Mesendoderm (in vitro differentiated cells): Measurements from ENCODE around the gene TMEM238L. TPM values are rescaled to one million over a fixed set of nuclear protein-coding genes. Genes with fewer than 3 reads are reported as not detected.
"Not testable (repeated sequence)": the region's sequence is repeated elsewhere in the genome, so short reads cannot be mapped to it uniquely, and the experiment has no call there.

Source experiments
- DNase-seq: peaks from one replicate; pipeline ENCODE4 v3.0.0; 2013
- H2AK5ac ChIP-seq: 2 replicates; pipeline ENCODE4 v1.6.1; 2013; ENCODE audit warnings: low read length, inconsistent platforms
- H2BK120ac ChIP-seq: 2 replicates; pipeline ENCODE4 v1.6.1; 2013; ENCODE audit warnings: low read depth, mild to moderate bottlenecking, low read length, moderate library complexity, mixed read lengths
- H2BK15ac ChIP-seq: replicated peaks from 2 replicates; pipeline ENCODE4 v1.6.1; 2013; ENCODE audit warnings: low read depth, mild to moderate bottlenecking, moderate library complexity
- H2BK5ac ChIP-seq: 2 replicates; pipeline ENCODE4 v1.6.1; 2013; ENCODE audit warnings: low read length, inconsistent platforms
- H3K18ac ChIP-seq: 2 replicates; pipeline ENCODE4 v1.6.1; 2013; ENCODE audit warnings: mild to moderate bottlenecking, low read length, mixed read lengths
- H3K23ac ChIP-seq: one replicate; pipeline ENCODE4 v1.6.1; 2013; ENCODE audit warnings: low read length
- H3K27ac ChIP-seq: 2 replicates; pipeline ENCODE4 v1.5.1; 2013; ENCODE audit warnings: low read depth, mild to moderate bottlenecking, inconsistent platforms, low read length, moderate library complexity
- H3K27me3 ChIP-seq: 2 replicates; pipeline ENCODE4 v1.6.1; 2013; ENCODE audit warnings: low read length, control low read depth, mild to moderate bottlenecking, inconsistent platforms; ENCODE audit not compliant: insufficient read depth, poor library complexity
- H3K36me3 ChIP-seq: 2 replicates; pipeline ENCODE4 v1.6.1; 2013; ENCODE audit warnings: low read length, inconsistent platforms; ENCODE audit not compliant: control insufficient read depth, insufficient read depth
- H3K4ac ChIP-seq: one replicate; pipeline ENCODE4 v1.6.1; 2013; ENCODE audit warnings: low read depth, mild to moderate bottlenecking, low read length, moderate library complexity
- H3K4me1 ChIP-seq: 2 replicates; pipeline ENCODE4 v1.6.1; 2013; ENCODE audit warnings: low read depth, low read length, inconsistent platforms; ENCODE audit not compliant: control insufficient read depth
- H3K4me2 ChIP-seq: 2 replicates; pipeline ENCODE4 v1.6.1; 2013; ENCODE audit warnings: low read length
- H3K4me3 ChIP-seq: 2 replicates; pipeline ENCODE4 v1.5.1; 2013; ENCODE audit warnings: mild to moderate bottlenecking, low read length
- H3K56ac ChIP-seq: one replicate; pipeline ENCODE4 v1.6.1; 2013; ENCODE audit warnings: low read length
- H3K79me1 ChIP-seq: 2 replicates; pipeline ENCODE4 v1.6.1; 2013; ENCODE audit warnings: low read length, inconsistent platforms
- H3K79me2 ChIP-seq: 2 replicates; pipeline ENCODE4 v1.6.1; 2013; ENCODE audit warnings: mild to moderate bottlenecking, low read length; ENCODE audit not compliant: control insufficient read depth, insufficient read depth
- H3K9ac ChIP-seq: 2 replicates; pipeline ENCODE4 v1.6.1; 2013; ENCODE audit warnings: low read length, inconsistent platforms
- H4K5ac ChIP-seq: one replicate; pipeline ENCODE4 v1.6.1; 2013; ENCODE audit warnings: low read length
- H4K8ac ChIP-seq: one replicate; pipeline ENCODE4 v1.6.1; 2013; ENCODE audit warnings: low read depth, mild to moderate bottlenecking, control low read depth, low read length, moderate library complexity
- WGBS: extraction: QIAGEN DNeasy Blood & Tissue Kit; methylation state at CpG from one replicate; pipeline ENCODE4 v1.1.7; 2013; ENCODE audit warnings: low lambda C conversion rate, missing lambda C conversion rate; ENCODE audit not compliant: insufficient coverage; ENCODE audit errors: extremely low coverage; 5-methylcytosine and 5-hydroxymethylcytosine counted together
- polyA plus RNA-seq, 2 experiments: library from polyadenylated mRNA; stranded (reverse); fragments of 200-250 nt; gene quantifications; one replicate each; pipeline ENCODE4 v1.2.3, GENCODE V29; 2013

Gene TMEM238L, protein sequence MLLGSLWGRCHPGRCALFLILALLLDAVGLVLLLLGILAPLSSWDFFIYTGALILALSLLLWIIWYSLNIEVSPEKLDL
- polyA plus RNA-seq (2013, experiment 1 of 2): not detected
- polyA plus RNA-seq (2013, experiment 2 of 2): not detected

DNA sequence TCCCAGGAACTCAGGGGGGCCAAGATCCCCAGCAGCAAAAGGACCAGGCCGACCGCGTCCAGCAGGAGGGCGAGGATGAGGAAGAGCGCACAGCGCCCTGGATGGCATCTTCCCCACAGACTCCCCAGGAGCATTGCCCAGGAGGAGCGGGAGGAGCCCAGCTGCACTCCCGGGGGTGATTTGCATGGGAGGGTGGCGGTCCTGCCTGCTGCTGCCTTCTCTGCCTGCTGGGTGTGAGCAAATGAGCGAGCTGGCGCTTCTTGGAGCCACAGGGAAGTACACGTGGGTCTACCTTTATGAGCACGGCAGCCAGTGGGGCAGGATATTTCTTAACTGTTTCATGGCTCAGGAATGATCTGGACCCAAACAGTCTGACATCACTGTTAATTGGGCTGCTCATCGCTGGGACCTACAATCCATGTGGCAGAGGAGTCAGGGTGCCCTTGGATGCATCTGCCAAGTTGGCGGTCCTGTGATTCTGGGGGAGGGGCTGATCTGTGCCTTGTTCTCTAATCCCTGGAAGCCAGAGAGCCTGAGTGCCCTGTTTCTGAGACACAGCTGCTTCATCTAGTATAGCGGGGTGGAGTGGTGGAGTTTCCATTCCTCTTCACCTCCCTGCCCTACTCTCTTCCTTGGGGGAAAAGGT is at the start of gene TMEM238L:
TMEM238L (minus strand) TSS at position 270 of the 646 bp plus-strand sequence; CDS start at position 134, 136 bp downstream.
- H2BK120ac ChIP-seq: no peak within 1 kb of the TSS

DNA sequence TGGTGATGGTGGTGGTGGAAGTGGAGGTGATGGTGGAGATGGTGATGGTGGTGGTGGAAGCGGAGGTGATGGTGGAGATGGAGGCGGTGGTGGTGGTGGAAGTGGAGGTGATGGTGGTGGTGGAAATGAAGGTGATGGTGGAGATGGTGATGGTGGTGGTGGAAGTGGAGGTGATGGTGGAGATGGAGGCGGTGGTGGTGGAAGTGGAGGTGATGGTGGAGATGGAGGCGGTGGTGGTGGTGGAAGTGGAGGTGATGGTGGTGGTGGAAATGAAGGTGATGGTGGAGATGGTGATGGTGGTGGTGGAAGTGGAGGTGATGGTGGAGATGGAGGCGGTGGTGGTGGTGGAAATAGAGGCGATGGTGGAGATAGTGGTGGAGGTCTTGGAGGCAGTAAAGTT is 42.7 kb upstream of the TMEM238L start:
- not testable (repeated sequence) for H2BK120ac ChIP-seq, H3K4me3 ChIP-seq, H3K56ac ChIP-seq, H3K23ac ChIP-seq, H3K27me3 ChIP-seq, H3K9ac ChIP-seq, H3K4me1 ChIP-seq, H2BK15ac ChIP-seq, H3K27ac ChIP-seq, H3K79me1 ChIP-seq, H4K8ac ChIP-seq, H4K5ac ChIP-seq, DNase-seq, H3K79me2 ChIP-seq, H3K18ac ChIP-seq, H3K36me3 ChIP-seq, H3K4me2 ChIP-seq, H2BK5ac ChIP-seq, H3K4ac ChIP-seq, H2AK5ac ChIP-seq
- no CpG with 5 or more reads among the region's 6 CpGs for WGBS

More for the DNA sequence above, at the start of gene TMEM238L:
- no peak for DNase-seq
- Histone ChIP-seq H4K8ac (no peak within 1 kb of the TSS), H3K18ac (no peak within 1 kb of the TSS), H3K36me3 (no peaks in the 10 kb centered on the region), H2BK5ac (no peak within 1 kb of the TSS), H3K4me1 (no peaks in the 10 kb centered on the region), H2BK15ac (no peak within 1 kb of the TSS), H3K4me3 (no peak within 1 kb of the TSS), H3K9ac (no peak within 1 kb of the TSS), H3K27ac (no peak within 1 kb of the TSS), H3K56ac (no peak within 1 kb of the TSS), H3K4me2 (no peak within 1 kb of the TSS), H4K5ac (no peak within 1 kb of the TSS), H3K79me1 (no peaks in the 10 kb centered on the region), H3K27me3 (no peaks in the 10 kb centered on the region), H2AK5ac (no peak within 1 kb of the TSS), H3K79me2 (no peaks in the 10 kb centered on the region), H3K4ac (no peak within 1 kb of the TSS), H3K23ac (no peak within 1 kb of the TSS)
- WGBS: no CpG with 5 or more reads among the region's 16 CpGs

DNA sequence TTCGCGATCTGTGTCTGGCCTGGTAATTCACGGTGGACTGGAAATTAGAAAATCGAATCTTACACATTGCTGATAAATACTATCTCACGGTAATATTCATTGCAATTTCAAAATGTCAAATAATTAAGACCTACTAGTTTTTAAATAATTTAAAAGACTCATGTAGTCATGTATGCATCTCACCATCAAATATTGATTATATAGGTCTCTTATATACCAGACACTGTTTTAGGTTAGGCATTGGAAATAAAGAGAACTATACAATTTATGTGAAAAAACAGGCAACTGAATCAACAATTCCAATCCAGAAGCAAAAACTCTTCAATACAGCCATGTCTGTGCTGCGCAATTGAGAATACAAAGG is 41.5 kb upstream of the TMEM238L start:
- Histone ChIP-seq H4K8ac (no peak overlapping the region), H2BK5ac (no peak overlapping the region), H3K4ac (no peak overlapping the region), H3K79me1 (no peaks in the 10 kb centered on the region), H3K56ac (no peak overlapping the region), H2BK120ac (no peak overlapping the region), H3K23ac (no peak overlapping the region), H4K5ac (no peak overlapping the region), H3K79me2 (no peaks in the 10 kb centered on the region), H3K9ac (no peak overlapping the region), H2AK5ac (no peak overlapping the region), H3K27ac (no peak overlapping the region), H3K36me3 (no peaks in the 10 kb centered on the region), H3K4me1 (peaks cover 7% of the 10 kb centered on the region), H3K4me3 (no peak overlapping the region), H2BK15ac (no peak overlapping the region), H3K18ac (no peak overlapping the region), H3K27me3 (no peaks in the 10 kb centered on the region), H3K4me2 (no peak overlapping the region)
- DNase-seq: no peak
- WGBS: no CpG with 5 or more reads among the region's 6 CpGs

DNA sequence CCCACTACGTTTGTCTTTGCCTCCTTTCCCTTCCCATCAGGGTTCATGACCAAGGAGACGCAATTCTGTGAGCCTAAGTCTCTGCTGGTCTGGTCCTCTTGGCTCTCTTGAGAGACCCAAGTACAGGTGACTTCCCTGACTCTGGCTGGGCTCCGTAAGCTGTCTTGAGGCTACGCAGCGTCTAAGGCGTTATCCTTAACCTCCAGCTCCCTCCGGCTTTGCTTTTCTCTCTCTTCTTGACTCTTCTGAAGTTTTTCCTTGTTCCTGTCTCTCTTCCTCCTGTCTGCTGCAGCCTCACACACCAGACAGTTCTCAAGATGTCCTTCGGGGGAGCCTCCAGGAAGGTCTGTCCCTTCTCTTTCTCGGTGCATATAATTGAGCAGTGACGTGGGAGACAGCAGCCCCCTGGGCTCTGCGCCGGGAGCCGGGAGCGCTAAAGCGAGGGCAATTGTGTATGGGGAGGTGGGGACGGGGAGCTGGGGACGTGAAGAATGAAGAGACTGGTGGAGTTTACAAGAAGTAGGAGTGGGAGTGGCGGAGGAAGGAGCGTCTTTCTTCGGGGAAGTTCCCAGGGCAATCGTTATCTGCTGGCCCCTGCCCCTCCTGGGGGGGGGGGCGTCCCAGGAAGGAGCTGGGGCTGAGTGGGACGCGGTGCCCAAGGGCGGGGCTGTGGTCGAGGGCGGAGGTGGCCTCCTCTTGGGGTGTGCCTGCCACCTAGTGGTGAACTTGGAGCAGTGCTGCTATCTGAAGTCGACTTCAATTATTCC is 40.9 kb upstream of the TMEM238L start:
- Histone ChIP-seq H2BK15ac (no peak overlapping the region), H3K4me2 (peak overlapping the region; percentile 98), H3K4ac (no peak overlapping the region), H3K23ac (no peak overlapping the region), H2AK5ac (no peak overlapping the region), H3K56ac (peak overlapping the region; percentile 86), H3K79me2 (no peaks in the 10 kb centered on the region), H2BK5ac (no peak overlapping the region), H3K9ac (peak overlapping the region; percentile 71), H3K36me3 (no peaks in the 10 kb centered on the region), H3K79me1 (no peaks in the 10 kb centered on the region), H3K4me1 (peaks cover 7% of the 10 kb centered on the region), H3K27ac (no peak overlapping the region), H3K18ac (no peak overlapping the region), H3K4me3 (peak overlapping the region; percentile 58), H4K8ac (no peak overlapping the region), H4K5ac (no peak overlapping the region), H3K27me3 (no peaks in the 10 kb centered on the region), H2BK120ac (no peak overlapping the region)
- WGBS: no CpG with 5 or more reads among the region's 28 CpGs
- peak; percentile 83 for DNase-seq

DNA sequence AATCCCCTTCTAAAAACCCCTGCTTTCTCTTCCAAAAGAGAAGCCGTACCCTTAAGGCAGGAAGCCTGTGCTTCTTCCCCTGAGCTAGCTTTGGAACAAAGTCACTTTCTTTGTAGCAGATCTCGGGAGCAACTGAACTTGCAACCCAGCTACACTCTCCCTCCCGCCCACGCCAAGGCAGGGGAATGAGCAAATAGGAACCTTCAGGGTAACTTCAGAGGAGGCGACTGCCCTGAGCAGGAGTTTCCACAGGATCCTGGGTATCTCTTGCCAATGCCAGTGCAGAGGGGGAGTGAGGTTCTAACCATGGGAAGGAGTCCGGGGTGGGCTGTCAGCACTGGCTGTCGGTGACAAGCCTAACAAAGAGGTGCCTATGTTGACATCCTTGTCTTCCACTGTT is 39.9 kb upstream of the TMEM238L start:
- Histone ChIP-seq H2BK5ac (no peak overlapping the region), H3K4me3 (no peak overlapping the region), H3K36me3 (no peaks in the 10 kb centered on the region), H3K9ac (no peak overlapping the region), H4K8ac (no peak overlapping the region), H3K56ac (peak overlapping the region; percentile 42), H2BK15ac (no peak overlapping the region), H3K4me2 (peak overlapping the region; percentile 20), H3K79me2 (no peaks in the 10 kb centered on the region), H3K4me1 (peaks cover 7% of the 10 kb centered on the region), H3K79me1 (no peaks in the 10 kb centered on the region), H3K27ac (no peak overlapping the region), H2BK120ac (no peak overlapping the region), H3K27me3 (no peaks in the 10 kb centered on the region), H3K18ac (no peak overlapping the region), H4K5ac (no peak overlapping the region), H3K23ac (no peak overlapping the region), H3K4ac (no peak overlapping the region), H2AK5ac (no peak overlapping the region)
- peak; percentile 39 for DNase-seq
- no CpG with 5 or more reads among the region's 7 CpGs for whole genome bisulfite sequencing
